Neural cell (in vitro differentiated cells): ENCODE results near the gene TBL1XR1.

Experiments used
- EP300 ChIP-seq: fragments of 450-650 bp; conservative IDR thresholded peaks from 2 replicates; pipeline ENCODE4 v1.6.1; 2014; ENCODE audit warnings: antibody characterized with exemption, mild to moderate bottlenecking, moderate library complexity; ENCODE audit not compliant: poor library complexity, severe bottlenecking
- EZH2 ChIP-seq: fragments of 200-600, 300-800 bp; shearing (Covaris generic), sonication (generic); IDR thresholded peaks from 2 replicates; pipeline ENCODE4 v1.6.1; 2014; ENCODE audit warnings: antibody characterized with exemption, low read length, borderline replicate concordance, mild to moderate bottlenecking; ENCODE audit not compliant: insufficient read depth, poor library complexity, severe bottlenecking
- POLR2AphosphoS5 ChIP-seq: IDR thresholded peaks from 2 replicates; pipeline ENCODE4 v1.6.1; 2012
- RAD21 ChIP-seq: fragments of 450-650 bp; conservative IDR thresholded peaks from 2 replicates; pipeline ENCODE4 v1.6.1; 2014; ENCODE audit warnings: antibody characterized with exemption, mild to moderate bottlenecking, moderate library complexity
- SMC3 ChIP-seq: fragments of 450-650 bp; conservative IDR thresholded peaks from 2 replicates; pipeline ENCODE4 v1.6.1; 2014; ENCODE audit warnings: antibody characterized with exemption, mild to moderate bottlenecking, moderate library complexity; ENCODE audit not compliant: poor library complexity
- TAF1 ChIP-seq: IDR thresholded peaks from 2 replicates; pipeline ENCODE4 v1.6.1; 2012; ENCODE audit warnings: low read depth
- TF ChIP-seq, protein P1 (sequence below): fragments of 450-650 bp; IDR thresholded peaks from 2 replicates; pipeline ENCODE4 v1.5.1; 2014; ENCODE audit warnings: antibody characterized with exemption, mild to moderate bottlenecking, moderate library complexity; ENCODE audit not compliant: poor library complexity, severe bottlenecking
- TF ChIP-seq, protein P2 (sequence below): IDR thresholded peaks from 2 replicates; pipeline ENCODE4 v1.6.1; 2012; ENCODE audit warnings: borderline replicate concordance

DNA sequence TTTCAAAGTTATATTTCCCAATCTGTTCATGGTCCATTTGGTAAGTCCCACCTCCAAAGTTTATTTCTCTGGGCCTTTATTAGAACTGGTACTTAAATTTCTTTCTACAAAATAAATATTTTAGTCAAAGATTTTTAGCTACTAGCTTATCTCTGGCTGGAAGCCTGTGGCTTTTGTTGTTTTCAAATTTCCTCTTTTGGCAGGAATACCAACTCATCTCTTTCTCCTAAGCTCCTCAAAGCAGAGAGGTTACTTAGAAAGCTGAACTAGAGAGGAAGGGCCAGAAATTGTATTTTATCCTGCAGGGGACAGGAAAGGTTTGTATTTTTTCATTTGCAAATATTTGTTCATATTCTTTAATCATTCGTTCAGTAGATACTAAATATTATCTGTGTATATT lies 227.8 kb downstream of the TBL1XR1 start:
- TF ChIP-seq, protein P1, sequence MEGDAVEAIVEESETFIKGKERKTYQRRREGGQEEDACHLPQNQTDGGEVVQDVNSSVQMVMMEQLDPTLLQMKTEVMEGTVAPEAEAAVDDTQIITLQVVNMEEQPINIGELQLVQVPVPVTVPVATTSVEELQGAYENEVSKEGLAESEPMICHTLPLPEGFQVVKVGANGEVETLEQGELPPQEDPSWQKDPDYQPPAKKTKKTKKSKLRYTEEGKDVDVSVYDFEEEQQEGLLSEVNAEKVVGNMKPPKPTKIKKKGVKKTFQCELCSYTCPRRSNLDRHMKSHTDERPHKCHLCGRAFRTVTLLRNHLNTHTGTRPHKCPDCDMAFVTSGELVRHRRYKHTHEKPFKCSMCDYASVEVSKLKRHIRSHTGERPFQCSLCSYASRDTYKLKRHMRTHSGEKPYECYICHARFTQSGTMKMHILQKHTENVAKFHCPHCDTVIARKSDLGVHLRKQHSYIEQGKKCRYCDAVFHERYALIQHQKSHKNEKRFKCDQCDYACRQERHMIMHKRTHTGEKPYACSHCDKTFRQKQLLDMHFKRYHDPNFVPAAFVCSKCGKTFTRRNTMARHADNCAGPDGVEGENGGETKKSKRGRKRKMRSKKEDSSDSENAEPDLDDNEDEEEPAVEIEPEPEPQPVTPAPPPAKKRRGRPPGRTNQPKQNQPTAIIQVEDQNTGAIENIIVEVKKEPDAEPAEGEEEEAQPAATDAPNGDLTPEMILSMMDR = no peak
- TF ChIP-seq TAF1 = no peak
- TF ChIP-seq, protein P2, sequence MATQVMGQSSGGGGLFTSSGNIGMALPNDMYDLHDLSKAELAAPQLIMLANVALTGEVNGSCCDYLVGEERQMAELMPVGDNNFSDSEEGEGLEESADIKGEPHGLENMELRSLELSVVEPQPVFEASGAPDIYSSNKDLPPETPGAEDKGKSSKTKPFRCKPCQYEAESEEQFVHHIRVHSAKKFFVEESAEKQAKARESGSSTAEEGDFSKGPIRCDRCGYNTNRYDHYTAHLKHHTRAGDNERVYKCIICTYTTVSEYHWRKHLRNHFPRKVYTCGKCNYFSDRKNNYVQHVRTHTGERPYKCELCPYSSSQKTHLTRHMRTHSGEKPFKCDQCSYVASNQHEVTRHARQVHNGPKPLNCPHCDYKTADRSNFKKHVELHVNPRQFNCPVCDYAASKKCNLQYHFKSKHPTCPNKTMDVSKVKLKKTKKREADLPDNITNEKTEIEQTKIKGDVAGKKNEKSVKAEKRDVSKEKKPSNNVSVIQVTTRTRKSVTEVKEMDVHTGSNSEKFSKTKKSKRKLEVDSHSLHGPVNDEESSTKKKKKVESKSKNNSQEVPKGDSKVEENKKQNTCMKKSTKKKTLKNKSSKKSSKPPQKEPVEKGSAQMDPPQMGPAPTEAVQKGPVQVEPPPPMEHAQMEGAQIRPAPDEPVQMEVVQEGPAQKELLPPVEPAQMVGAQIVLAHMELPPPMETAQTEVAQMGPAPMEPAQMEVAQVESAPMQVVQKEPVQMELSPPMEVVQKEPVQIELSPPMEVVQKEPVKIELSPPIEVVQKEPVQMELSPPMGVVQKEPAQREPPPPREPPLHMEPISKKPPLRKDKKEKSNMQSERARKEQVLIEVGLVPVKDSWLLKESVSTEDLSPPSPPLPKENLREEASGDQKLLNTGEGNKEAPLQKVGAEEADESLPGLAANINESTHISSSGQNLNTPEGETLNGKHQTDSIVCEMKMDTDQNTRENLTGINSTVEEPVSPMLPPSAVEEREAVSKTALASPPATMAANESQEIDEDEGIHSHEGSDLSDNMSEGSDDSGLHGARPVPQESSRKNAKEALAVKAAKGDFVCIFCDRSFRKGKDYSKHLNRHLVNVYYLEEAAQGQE = no peak
- TF ChIP-seq POLR2AphosphoS5 = no peak
- no peak for TF ChIP-seq EP300
- no peak for TF ChIP-seq SMC3
- no peak for TF ChIP-seq EZH2
- TF ChIP-seq RAD21 = no peak
